Loucy (cell line): ENCODE measurements around the gene WFDC12.

Experiments used
- H2AFZ ChIP-seq: fragments of 200-600 bp; sonication (generic); 2 replicates; pipeline ENCODE4 v1.6.0; 2016; ENCODE audit warnings: antibody characterized with exemption, mild to moderate bottlenecking, low read length, moderate library complexity
- H3F3A ChIP-seq: fragments of 200-600 bp; 2 replicates; pipeline ENCODE4 v1.6.0; 2016; ENCODE audit warnings: antibody characterized with exemption, low read depth, mild to moderate bottlenecking
- H3K27me3 ChIP-seq: fragments of 200-600 bp; sonication (generic); 2 replicates; pipeline ENCODE4 v1.6.1; 2014; ENCODE audit warnings: low read length, mild to moderate bottlenecking; ENCODE audit not compliant: insufficient read depth, poor library complexity, severe bottlenecking
- H3K36me3 ChIP-seq: fragments of 200-600 bp; sonication (generic); 2 replicates; pipeline ENCODE4 v1.6.1; 2016; ENCODE audit warnings: low read length; ENCODE audit not compliant: insufficient read depth
- H3K4me1 ChIP-seq: fragments of 200-600 bp; sonication (generic); 2 replicates; pipeline ENCODE4 v1.5.1; 2014; ENCODE audit warnings: low read length, mild to moderate bottlenecking; ENCODE audit not compliant: insufficient read depth, poor library complexity, severe bottlenecking
- H3K4me2 ChIP-seq: fragments of 200-600 bp; sonication (generic); 2 replicates; pipeline ENCODE4 v1.6.0; 2014; ENCODE audit warnings: antibody characterized with exemption, low read length, low read depth, mild to moderate bottlenecking; ENCODE audit not compliant: poor library complexity, severe bottlenecking
- H3K4me3 ChIP-seq: fragments of 200-600 bp; sonication (generic); 2 replicates; pipeline ENCODE4 v1.5.1; 2014; ENCODE audit warnings: low read length, mild to moderate bottlenecking, mixed read lengths; ENCODE audit not compliant: poor library complexity, severe bottlenecking
- H3K79me2 ChIP-seq: fragments of 200-600 bp; sonication (generic); 2 replicates; pipeline ENCODE4 v1.6.1; 2014; ENCODE audit warnings: low read length; ENCODE audit not compliant: insufficient read depth
- H3K9ac ChIP-seq: fragments of 200-600 bp; sonication (generic); 2 replicates; pipeline ENCODE4 v1.6.0; 2014; ENCODE audit warnings: mild to moderate bottlenecking, low read depth, low read length, moderate library complexity; ENCODE audit not compliant: poor library complexity, severe bottlenecking
- H3K9me2 ChIP-seq: fragments of 200-600 bp; sonication (generic); replicated peaks from 2 replicates; pipeline ENCODE4 v1.6.1; 2016; ENCODE audit warnings: low read depth, low read length, mixed read lengths
- H3K9me3 ChIP-seq: fragments of 200-600 bp; sonication (generic); 2 replicates; pipeline ENCODE4 v1.6.1; 2014; ENCODE audit warnings: mild to moderate bottlenecking, antibody characterized with exemption, low read length, low read depth; ENCODE audit not compliant: insufficient read depth
- H4K20me1 ChIP-seq: fragments of 200-600 bp; sonication (generic); 2 replicates; pipeline ENCODE4 v1.6.0; 2014; ENCODE audit warnings: antibody characterized with exemption, low read length, mild to moderate bottlenecking; ENCODE audit not compliant: insufficient read depth, poor library complexity, severe bottlenecking
- EZH2phosphoT487 ChIP-seq: fragments of 200-600 bp; IDR thresholded peaks from 2 replicates; pipeline ENCODE4 v1.6.1; 2018; ENCODE audit warnings: antibody characterized with exemption, mild to moderate bottlenecking, moderate library complexity, borderline replicate concordance
- TF ChIP-seq, protein P1 (sequence below): fragments of 200-600 bp; sonication (generic); conservative IDR thresholded peaks from 2 replicates; pipeline ENCODE4 v1.5.1; 2014; ENCODE audit warnings: mild to moderate bottlenecking, antibody characterized with exemption, low read length

The WFDC12 gene

DNA sequence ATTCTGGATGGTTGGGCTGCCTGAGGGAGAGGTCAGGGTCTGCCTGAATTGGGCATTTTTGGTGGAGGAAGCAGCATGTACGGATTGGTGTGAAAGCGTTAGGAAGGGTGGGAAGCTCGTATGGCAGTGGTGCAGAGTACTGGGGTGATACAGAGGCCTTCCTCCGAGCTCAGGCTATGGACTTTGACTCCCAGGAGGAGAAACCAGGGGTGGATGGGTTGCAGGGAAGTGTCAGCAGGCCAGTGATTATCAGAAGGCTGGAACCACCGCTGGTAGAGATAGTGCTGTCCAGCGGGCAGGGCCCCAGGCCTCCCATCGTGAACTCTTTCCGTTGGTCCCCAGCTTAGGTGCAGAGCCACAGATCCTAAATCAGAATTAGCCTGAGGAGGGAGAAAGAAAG lies 14.6 kb downstream of the WFDC12 start:
- Histone ChIP-seq H2AFZ (no peak overlapping the region), H3K4me2 (no peak overlapping the region), H3K36me3 (no peaks in the 10 kb centered on the region), H3K79me2 (no peaks in the 10 kb centered on the region), H3K27me3 (no peaks in the 10 kb centered on the region), H3K9me2 (no peaks in the 10 kb centered on the region), H3K4me3 (no peak overlapping the region), H3F3A (no peaks in the 10 kb centered on the region), H3K9me3 (no peaks in the 10 kb centered on the region), H3K9ac (no peak overlapping the region), H4K20me1 (no peaks in the 10 kb centered on the region), H3K4me1 (no peaks in the 10 kb centered on the region)
- TF ChIP-seq EZH2phosphoT487: no peak
- TF ChIP-seq, protein P1, sequence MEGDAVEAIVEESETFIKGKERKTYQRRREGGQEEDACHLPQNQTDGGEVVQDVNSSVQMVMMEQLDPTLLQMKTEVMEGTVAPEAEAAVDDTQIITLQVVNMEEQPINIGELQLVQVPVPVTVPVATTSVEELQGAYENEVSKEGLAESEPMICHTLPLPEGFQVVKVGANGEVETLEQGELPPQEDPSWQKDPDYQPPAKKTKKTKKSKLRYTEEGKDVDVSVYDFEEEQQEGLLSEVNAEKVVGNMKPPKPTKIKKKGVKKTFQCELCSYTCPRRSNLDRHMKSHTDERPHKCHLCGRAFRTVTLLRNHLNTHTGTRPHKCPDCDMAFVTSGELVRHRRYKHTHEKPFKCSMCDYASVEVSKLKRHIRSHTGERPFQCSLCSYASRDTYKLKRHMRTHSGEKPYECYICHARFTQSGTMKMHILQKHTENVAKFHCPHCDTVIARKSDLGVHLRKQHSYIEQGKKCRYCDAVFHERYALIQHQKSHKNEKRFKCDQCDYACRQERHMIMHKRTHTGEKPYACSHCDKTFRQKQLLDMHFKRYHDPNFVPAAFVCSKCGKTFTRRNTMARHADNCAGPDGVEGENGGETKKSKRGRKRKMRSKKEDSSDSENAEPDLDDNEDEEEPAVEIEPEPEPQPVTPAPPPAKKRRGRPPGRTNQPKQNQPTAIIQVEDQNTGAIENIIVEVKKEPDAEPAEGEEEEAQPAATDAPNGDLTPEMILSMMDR: no peak

DNA sequence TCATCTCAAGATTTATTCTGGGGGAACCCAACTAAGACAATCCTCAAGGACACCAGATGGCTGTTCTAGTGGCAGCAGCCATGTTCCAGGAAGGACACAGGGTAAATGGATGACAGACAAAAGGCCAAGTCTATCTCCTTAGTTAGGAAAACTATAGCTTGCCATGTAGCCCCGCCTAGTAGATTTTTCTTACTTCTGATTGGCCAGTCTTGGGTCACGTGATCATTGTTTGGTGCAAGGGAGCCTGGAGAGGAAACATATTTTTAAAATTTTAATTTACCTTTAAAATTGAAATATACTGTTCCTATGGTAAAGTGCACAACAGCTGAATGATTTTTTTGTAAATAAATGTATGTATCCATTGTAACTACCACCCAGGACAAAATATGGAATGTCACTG lies 18.9 kb downstream of the WFDC12 start:
- Histone ChIP-seq H3K9ac (no peak overlapping the region), H3K4me3 (no peak overlapping the region), H3K9me3 (no peaks in the 10 kb centered on the region), H3K9me2 (no peaks in the 10 kb centered on the region), H3K79me2 (no peaks in the 10 kb centered on the region), H3F3A (no peaks in the 10 kb centered on the region), H3K4me1 (no peaks in the 10 kb centered on the region), H3K36me3 (no peaks in the 10 kb centered on the region), H4K20me1 (no peaks in the 10 kb centered on the region), H2AFZ (0 out of 2 replicates have a peak overlapping the region, but pooled peaks have one; percentile 39), H3K27me3 (no peaks in the 10 kb centered on the region), H3K4me2 (no peak overlapping the region)
- TF ChIP-seq, protein P1: no peak
- TF ChIP-seq EZH2phosphoT487: no peak

DNA sequence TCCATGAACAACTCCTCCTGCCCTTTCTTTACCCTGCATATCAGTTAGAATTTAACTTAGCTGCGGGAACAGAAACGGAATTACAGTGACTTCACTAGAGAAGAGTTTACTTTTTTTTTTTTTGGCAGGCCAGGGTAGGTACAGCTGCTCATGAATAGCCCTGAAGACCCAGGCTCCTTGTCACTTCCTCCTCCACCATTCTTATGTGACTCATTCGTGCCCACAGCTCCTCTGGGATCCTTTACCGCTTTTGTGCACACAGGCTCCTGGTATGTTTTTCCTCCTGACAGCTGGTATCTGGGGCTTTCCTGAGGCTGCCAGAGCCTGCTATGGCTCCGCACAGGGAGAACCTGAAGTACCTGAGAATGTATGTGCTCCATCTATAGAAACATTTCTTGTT lies 19.5 kb downstream of the WFDC12 start:
- no peak overlapping the region for H3K4me2 ChIP-seq
- no peaks in the 10 kb centered on the region for H3K4me1 ChIP-seq
- H3K27me3 ChIP-seq: no peaks in the 10 kb centered on the region
- no peaks in the 10 kb centered on the region for H3K36me3 ChIP-seq
- TF ChIP-seq EZH2phosphoT487: no peak
- TF ChIP-seq, protein P1: no peak
- no peaks in the 10 kb centered on the region for H3F3A ChIP-seq
- H3K79me2 ChIP-seq: no peaks in the 10 kb centered on the region
- H3K9ac ChIP-seq: no peak overlapping the region
- no peaks in the 10 kb centered on the region for H3K9me2 ChIP-seq
- no peak overlapping the region for H3K4me3 ChIP-seq
- H4K20me1 ChIP-seq: no peaks in the 10 kb centered on the region
- no peaks in the 10 kb centered on the region for H3K9me3 ChIP-seq
- H2AFZ ChIP-seq: no peak overlapping the region
